Measurements from ENCODE around the gene ORM2.
"Not testable (repeated sequence)": the region's sequence is repeated elsewhere in the genome, so short reads cannot be mapped to it uniquely, and the experiment has no call there.

The ORM2 gene

GRCh38 chr9:114314881-114315722, 14.6 kb upstream of the ORM2 start:
- no peak for DNase-seq (ENCODE audit: low spot score)

GRCh38 chr9:114315723-114316363, 13.8 kb upstream of the ORM2 start:
- DNase-seq (ENCODE audit: low spot score): no peak

GRCh38 chr9:114316605-114317230, 13.0 kb upstream of the ORM2 start:
- no peak for DNase-seq (ENCODE audit: low spot score)

- no peak for DNase-seq (ENCODE audit: low spot score)
Observed at GRCh38 chr9:114317665-114318357, 11.9 kb upstream of the ORM2 start.

GRCh38 chr9:114318416-114318815, 11.3 kb upstream of the ORM2 start:
- no peak for DNase-seq (ENCODE audit: low spot score)

GRCh38 chr9:114319147-114319546, 10.5 kb upstream of the ORM2 start:
- no peak for DNase-seq (ENCODE audit: low spot score)

GRCh38 chr9:114320710-114321109, 9.0 kb upstream of the ORM2 start:
- not testable (repeated sequence) for DNase-seq (ENCODE audit: low spot score)

GRCh38 chr9:114321759-114322158, 7.9 kb upstream of the ORM2 start:
- DNase-seq (ENCODE audit: low spot score): no peak

GRCh38 chr9:114322160-114322818, 7.4 kb upstream of the ORM2 start:
- DNase-seq (ENCODE audit: low spot score): not testable (repeated sequence)

- not testable (repeated sequence) for DNase-seq (ENCODE audit: low spot score)
Observed at GRCh38 chr9:114322831-114323531, 6.7 kb upstream of the ORM2 start, which contains the start of gene ORM1. Gene ORM1, plus strand, starts transcription at chr9:114323098. Its CDS starts 36 bp downstream, at chr9:114323134.

GRCh38 chr9:114323849-114324248, 5.8 kb upstream of the ORM2 start:
- DNase-seq (ENCODE audit: low spot score): not testable (repeated sequence)

- DNase-seq (ENCODE audit: low spot score): no peak
Observed at GRCh38 chr9:114324492-114324891, 5.2 kb upstream of the ORM2 start.

GRCh38 chr9:114324965-114325364, 4.7 kb upstream of the ORM2 start:
- not testable (repeated sequence) for DNase-seq (ENCODE audit: low spot score)

- not testable (repeated sequence) for DNase-seq (ENCODE audit: low spot score)
Observed at GRCh38 chr9:114325684-114326254, 3.9 kb upstream of the ORM2 start.

GRCh38 chr9:114327749-114328148, 1.9 kb upstream of the ORM2 start:
- no peak for DNase-seq (ENCODE audit: low spot score)

GRCh38 chr9:114328357-114328820, 1.3 kb upstream of the ORM2 start:
- not testable (repeated sequence) for DNase-seq (ENCODE audit: low spot score)

GRCh38 chr9:114328937-114329624, 588 bp upstream of the ORM2 start:
- not testable (repeated sequence) for DNase-seq (ENCODE audit: low spot score)

- no peak for DNase-seq (ENCODE audit: low spot score)
Observed at GRCh38 chr9:114330636-114331035, 967 bp downstream of the ORM2 start.

- DNase-seq (ENCODE audit: low spot score): not testable (repeated sequence)
Observed at GRCh38 chr9:114331229-114332195, 1.8 kb downstream of the ORM2 start.
